ENCODE measurements around the gene USP36. TPM values are rescaled to one million over a fixed set of nuclear protein-coding genes. Genes with fewer than 3 reads are reported as not detected.

USP36 gene
- total RNA-seq, 1 experiment from 2014 or later: 37.5 TPM

Other genes with a start within 250 kb of the USP36 start
- 29.7 and 37.7 TPM in 2 replicates for gene CYTH1, start 58.5 kb downstream of the USP36 start, total RNA-seq (2014; rRNA removed)
- gene CEP295NL, start 62.4 kb upstream of the USP36 start, total RNA-seq (2014; rRNA removed): 1.8 and 2.4 TPM in 2 replicates
- gene TIMP2, start 84.6 kb upstream of the USP36 start, total RNA-seq (2014; rRNA removed): 60.1 and 62.5 TPM in 2 replicates
- gene LGALS3BP, start 139.1 kb upstream of the USP36 start, total RNA-seq (2014; rRNA removed): 72.4 and 121 TPM in 2 replicates
- gene CANT1, start 168.9 kb upstream of the USP36 start, total RNA-seq (2014; rRNA removed): 191 and 220 TPM in 2 replicates
- 18.6 and 21.0 TPM in 2 replicates for gene C1QTNF1, start 183.4 kb upstream of the USP36 start, total RNA-seq (2014; rRNA removed)
- gene ENGASE, start 234.0 kb upstream of the USP36 start, total RNA-seq (2014; rRNA removed): 34.5 and 58.1 TPM in 2 replicates